GM21381 (cell line): ENCODE data around the gene BASP1.
"Not testable (repeated sequence)": the region's sequence is repeated elsewhere in the genome, so short reads cannot be mapped to it uniquely, and the experiment has no call there.

Experiments used
- ATAC-seq: cut with Tn5 transposase; IDR thresholded peaks from one replicate; pipeline ENCODE4 v1.9.1; 2021; ENCODE audit warnings: mild to moderate bottlenecking, moderate library complexity; ENCODE audit not compliant: unreplicated experiment

The BASP1 gene

GRCh38 chr5:17287501-17288155 lies 70.2 kb downstream of the BASP1 start:
- ATAC-seq: no peak

DNA sequence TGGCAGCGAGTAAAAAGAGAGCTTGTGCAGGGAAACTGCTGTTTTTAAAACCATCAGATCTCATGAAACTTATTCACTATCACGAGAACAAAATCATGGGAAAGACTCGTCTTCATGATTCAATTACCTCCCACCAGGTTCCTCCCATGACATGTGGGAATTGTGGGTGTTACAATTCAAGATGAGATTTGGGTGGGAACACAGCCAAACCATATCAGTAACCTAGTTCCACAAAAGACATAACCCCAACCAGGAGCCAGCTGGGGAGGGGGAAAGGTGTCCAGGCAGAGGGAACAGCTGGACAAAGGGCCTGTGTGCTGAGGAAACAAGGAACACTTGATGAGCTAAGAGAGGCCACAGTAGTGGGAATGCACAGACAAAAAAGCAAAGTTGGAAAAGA lies 71.1 kb downstream of the BASP1 start:
- ATAC-seq: no peak

DNA sequence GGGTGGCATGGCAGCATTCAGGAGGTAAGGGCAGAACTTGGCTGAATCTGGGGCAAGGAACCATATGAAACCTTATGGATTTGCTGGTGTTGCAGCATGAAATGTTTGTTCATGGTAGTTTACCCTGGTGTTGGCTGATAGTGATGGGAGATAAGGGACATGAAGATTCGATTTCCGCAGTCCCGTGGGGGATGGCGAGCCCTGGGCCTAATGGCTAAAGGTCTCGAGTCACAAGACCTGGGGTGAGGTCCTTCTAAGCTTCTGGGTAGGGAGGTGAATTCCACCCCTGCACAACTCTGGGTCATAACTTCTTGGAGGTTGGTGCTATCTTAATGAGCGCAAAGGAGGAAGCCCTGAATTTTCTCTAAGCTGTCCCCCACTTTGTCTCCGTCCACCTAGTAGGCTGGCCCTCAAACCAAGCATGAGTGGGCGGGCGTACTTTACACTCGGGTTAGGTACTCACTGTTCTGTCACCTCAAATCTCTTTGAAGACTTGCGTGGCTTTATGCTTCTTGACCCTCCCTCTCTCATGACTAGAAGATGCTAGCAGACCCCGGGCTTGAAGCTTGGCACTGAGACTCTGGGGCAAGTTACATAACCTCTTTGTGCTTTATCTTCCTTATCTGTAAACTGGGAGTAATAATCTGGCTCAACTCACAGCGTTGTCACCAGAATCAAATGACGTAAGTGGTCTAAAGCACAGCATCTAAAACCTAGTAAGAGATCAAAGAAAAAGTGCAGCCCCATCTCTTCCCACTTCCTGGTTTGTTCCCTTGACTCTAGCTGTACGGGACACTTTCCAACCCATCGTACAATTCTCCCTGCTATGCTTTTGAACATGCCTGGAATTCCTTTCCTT lies 72.5 kb downstream of the BASP1 start:
- no peak for ATAC-seq

DNA sequence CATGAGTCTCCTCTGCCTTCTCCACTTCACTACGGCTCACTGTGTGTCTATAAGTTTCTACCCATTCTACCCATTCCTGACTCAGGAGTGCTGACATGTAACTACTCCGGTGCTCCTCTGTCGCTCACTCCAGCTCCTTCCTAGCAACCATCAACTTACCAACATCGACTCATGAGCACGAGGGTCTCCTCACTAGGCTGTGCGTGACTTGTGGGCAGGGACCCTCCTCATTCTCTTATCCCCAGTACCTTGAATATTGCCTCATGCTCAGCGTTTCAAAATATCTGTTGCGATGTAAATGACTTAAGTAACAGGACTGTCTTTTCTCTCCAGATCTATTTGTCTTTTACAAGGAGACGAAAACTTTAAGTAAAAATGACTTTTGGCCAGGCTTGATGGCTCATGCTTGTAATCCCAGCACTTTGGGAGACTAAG lies 73.1 kb downstream of the BASP1 start:
- no peak for ATAC-seq

DNA sequence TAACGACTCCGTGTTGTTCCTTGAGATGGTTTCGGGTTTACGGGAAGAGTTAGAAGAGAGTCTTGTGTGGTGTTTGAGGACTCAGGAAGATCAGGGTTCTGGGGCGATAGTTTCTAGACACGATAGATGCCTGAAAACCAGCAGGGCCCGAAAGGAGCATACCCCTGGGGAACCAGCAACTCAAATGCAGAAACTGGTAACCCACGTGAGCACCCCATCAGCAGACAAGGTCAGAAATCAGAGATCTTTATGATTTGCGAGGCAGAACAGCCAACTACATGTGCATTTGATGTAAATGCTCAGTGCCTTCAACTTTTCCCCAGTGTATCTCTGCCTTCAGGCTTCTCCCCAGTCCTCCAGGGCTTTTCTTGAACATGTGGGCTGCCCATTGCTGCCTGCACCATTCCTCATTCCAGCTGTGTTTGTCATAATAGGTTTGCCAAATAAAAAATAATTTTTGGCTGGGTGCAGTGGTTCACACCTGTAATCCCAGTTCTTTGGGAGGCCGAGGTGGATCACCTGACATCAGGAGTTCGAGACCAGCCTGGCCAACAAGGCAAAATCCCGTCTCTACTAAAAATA lies 75.1 kb downstream of the BASP1 start:
- no peak for ATAC-seq

GRCh38 chr5:17294639-17295311 lies 77.3 kb downstream of the BASP1 start:
- ATAC-seq: no peak

DNA sequence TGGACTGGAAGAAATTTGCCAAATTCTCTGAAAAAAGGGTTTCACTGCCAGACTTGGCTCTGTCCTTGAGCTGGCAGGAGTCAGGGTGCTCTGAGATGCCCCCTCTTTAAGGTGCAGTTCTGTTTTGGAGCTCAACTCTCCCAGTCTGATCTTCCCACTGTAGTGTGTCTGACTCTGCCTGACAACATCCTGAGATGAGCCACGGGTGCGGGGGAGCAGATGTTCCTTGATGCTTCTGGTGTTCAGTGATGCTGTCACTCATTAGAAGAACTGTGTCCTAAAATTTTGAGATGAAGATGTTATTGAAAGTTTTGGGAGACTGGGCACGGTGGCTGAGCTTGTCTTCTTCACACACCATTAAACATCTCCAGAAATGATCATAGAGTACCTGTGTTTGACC lies 78.2 kb downstream of the BASP1 start:
- no peak for ATAC-seq

GRCh38 chr5:17302106-17302505 lies 84.7 kb downstream of the BASP1 start:
- ATAC-seq: no peak

- no peak for ATAC-seq
These were observed 85.2 kb downstream of the BASP1 start for GRCh38 chr5:17302604-17303003.

DNA sequence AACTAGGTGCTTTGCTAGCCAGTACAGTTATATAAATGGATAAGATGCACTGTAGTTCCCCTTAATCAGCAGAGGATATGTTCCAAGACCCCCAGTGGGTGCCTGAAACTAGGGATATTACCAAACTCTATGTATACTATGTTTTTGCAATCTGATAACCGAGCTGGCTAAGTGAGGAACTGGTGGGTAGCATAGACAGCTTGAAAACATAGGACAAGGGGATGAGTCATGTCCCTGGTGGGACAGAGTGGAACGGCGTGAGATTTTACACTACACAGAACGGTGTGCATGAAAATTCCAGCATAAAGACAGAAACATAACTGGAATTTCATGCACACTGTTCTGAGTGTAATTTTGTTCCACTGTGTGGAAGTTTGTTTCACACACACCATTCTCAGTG lies 86.9 kb downstream of the BASP1 start:
- ATAC-seq: no peak

GRCh38 chr5:17305017-17305416 lies 87.6 kb downstream of the BASP1 start:
- no peak for ATAC-seq

DNA sequence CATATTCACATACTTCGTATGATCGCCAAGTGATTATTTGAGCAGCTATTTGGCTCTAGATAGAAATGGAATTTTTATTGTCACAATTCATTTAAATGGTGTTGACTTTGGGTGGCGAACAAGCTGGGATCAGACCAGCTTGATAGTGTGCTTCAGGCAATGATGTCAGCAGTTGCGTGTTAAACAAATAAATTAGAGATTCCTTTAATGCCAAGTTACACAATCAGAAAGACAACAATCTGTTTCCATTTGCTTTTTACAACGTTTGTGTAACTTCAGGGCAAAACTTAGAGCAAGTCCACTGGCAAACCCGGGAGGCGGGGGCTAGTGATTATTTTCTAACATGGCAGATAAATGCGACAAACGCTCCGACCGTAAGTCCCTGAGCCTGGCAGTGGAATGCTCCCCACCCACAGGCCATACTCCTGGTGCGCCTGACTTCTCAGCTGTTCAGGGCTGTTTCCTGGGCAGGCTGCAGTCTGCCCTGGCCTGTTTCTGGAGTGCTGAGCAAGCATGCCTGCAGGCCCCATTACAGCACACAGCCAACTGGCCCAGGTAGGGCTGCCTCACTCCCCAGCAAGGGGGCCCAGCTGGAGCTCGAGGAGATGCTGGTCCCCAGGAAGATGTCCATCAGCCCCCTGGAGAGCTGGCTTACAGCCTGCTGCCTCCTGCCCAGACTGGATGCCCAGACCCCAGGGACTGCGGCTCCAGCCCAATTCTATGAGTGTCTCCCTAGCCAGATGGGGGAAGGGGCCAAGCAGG lies 88.7 kb downstream of the BASP1 start:
- no peak for ATAC-seq

- ATAC-seq: no peak
These were observed 89.3 kb downstream of the BASP1 start for GRCh38 chr5:17306726-17307091.

DNA sequence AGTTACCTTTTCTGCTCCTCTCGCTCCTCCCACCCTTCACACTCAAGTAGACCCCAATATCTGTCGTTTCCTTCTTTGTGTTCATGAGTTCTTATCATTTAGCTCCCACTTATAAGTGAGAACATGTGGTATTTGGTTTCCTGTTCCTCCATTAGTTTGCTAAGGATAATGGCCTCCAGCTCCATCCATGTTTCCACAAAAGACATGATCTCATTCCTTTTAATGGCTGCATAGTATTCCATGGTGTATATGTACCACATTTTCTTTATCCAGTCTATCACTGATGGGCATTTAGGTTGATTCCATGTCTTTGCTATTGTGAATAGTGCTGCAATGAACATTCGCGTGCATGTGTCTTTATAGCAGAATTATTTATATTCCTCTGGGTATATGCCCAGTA lies 90.0 kb downstream of the BASP1 start:
- not testable (repeated sequence) for ATAC-seq

GRCh38 chr5:17308326-17309065 lies 91.1 kb downstream of the BASP1 start:
- ATAC-seq: no peak

DNA sequence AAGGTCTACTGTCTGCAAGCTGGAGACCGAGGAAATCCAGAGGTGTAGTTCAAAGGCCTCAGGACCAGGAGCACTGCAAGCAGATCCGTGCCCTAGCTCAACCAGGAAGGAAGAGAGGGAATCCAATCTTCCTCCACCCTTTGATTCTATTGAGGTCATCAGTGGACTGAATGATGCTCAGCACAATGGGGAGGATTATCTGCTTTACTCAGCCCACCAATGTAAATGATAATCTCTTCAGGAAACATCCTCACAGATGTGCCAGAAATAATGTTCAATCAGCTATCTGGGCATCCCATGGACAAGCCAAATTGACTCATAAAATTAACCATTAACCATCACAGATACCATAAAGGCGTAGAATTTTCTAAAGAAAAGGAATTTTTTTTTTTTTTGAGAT lies 92.0 kb downstream of the BASP1 start:
- ATAC-seq: no peak

DNA sequence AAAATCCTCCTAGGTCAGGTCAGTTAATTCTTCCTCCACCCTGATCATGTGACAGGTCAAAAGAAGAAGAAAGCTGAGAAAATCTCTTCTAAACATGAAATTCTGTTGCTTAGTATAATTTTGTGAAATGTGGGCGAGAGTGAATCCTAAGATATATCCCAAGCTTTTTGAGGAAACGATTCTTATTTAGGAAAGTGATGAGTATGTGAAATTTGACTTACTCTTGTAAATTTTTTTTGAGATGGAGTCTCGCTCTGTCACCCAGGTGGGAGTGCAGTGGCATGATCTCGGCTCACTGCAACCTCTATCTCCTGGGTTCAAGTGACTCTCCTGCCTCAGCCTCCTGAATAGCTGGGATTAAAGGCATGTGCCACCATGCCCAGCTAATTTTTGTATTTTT lies 93.1 kb downstream of the BASP1 start:
- not testable (repeated sequence) for ATAC-seq

GRCh38 chr5:17311811-17312210 lies 94.4 kb downstream of the BASP1 start:
- ATAC-seq: not testable (repeated sequence)

DNA sequence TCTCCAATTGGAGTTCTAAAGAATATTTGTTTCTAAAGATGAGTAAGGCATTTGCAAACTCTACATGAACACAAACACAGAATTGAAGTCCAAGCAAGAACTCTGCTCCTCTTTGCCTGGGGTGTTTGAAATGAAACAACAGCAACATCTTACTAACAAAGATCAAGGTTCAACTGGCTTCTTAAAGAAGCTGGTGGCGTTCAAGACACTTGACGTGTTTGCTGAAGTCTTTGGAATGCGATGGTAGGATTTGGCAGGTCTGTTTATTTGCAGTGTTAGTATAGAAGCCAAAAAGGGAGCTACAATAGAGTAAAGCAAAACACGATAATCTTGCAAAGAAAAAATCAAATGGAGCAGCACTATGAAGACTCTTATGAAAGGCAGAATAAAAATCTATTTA lies 94.9 kb downstream of the BASP1 start:
- no peak for ATAC-seq

- ATAC-seq: no peak
These were observed 97.6 kb downstream of the BASP1 start for GRCh38 chr5:17314907-17315471.
